Measurements from ENCODE around the gene ADAM12.

The ADAM12 gene

DNA sequence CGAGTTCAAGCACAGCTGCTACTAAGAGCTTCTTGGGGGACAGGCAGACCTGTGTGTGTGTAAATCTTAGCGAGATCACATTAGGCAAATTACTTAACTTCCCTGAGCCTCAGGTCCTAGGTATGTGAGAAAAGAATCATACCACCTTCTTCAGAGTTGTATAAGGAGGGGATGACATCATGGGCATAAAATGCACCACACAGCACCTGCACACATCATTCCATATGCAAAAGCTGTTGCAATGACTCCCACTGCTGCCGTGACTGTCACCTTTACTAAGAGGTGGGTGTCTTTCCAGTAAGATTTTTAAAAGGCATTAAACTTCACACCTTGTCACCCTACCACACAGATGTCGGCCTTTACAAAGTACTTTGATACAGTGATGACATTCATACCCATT is 345.9 kb downstream of the ADAM12 start:
- no peak for DNase-seq

DNA sequence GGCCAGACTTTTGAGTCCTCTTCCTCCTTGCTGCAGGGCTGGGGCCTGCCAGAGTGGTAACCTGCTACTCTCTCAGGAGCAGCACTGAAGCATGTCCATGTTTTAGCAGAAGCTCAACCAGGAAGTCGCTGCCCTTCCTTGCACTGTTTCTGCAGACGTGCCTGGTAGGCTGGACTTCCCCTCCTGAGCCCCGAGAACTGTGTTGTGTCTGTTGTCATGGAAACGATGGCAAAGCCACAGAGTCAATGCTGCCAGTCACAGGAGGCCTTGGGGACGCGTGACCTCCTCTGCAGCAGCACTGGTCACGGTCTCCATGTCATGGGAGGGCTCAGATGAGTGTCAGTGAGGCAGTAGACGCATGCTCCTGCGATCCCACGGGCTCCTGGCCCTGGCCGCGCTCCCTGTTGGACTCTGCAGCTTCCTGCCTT is 346.5 kb downstream of the ADAM12 start:
- DNase-seq = peak; percentile 84

DNA sequence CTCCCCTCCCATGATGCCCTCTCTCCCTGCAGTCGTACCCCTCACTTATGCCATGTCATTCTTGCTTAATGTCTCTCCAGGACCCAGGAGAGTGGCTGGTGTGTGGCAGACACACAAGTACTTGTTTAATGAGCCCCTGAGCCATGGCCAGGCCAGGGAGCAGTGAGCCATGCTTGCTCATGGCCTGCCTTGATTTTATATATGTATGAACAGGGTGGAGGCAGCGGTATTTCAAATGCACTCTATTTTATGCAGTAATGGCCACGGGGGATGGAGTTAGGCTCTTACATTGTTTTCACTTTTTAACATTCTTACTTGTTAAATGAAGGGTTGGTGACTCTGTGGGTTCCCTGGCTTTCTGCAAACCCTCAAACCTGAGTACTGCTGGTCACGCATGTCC is 347.2 kb downstream of the ADAM12 start:
- DNase-seq = no peak

DNA sequence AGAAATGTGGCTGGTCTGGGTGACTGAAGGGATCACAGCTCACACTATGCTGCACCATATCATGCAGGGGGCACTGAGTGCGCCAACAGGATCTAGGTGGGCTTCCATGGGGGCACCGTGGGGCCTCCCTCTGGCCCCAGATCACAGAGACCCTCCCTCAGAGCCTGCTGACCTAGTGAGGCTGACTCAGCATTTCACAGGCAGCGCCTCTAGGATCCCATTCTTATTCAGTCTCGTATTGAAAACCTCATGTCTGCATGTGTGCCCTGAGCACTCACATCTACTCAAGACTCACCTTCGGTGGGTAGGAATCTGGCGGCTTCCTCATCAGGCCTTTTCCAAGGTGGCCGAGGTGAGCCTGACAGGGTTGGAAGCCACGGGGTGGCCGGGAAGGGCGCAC is 350.3 kb downstream of the ADAM12 start:
- DNase-seq = no peak

GRCh38 chr10:126036515-126036914 is 351.8 kb downstream of the ADAM12 start:
- DNase-seq = no peak

- DNase-seq = no peak
Observed at GRCh38 chr10:126034586-126034985, 353.7 kb downstream of the ADAM12 start.

- DNase-seq = no peak
Observed at GRCh38 chr10:126029999-126030398, 358.3 kb downstream of the ADAM12 start.

DNA sequence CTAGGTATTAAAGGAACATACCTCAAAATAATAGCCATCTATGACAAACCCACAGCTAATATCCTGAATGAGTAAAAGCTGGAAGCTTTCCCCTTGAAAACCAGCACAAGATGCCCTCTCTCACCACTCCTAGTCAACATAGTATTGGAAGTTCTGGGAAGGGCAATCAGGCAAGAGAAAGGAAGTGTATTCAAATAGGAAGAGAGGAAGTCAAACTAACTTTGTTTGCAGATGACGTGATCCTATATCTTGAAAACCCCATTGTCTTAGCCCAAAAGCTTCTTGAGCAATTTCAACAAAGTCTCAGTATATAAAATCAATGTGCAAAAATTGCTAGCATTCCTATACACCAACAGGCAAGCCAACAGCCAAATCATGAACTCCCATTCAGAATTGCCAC is 360.6 kb downstream of the ADAM12 start:
- no peak for DNase-seq

GRCh38 chr10:126022841-126023240 is 365.4 kb downstream of the ADAM12 start:
- no peak for DNase-seq

DNA sequence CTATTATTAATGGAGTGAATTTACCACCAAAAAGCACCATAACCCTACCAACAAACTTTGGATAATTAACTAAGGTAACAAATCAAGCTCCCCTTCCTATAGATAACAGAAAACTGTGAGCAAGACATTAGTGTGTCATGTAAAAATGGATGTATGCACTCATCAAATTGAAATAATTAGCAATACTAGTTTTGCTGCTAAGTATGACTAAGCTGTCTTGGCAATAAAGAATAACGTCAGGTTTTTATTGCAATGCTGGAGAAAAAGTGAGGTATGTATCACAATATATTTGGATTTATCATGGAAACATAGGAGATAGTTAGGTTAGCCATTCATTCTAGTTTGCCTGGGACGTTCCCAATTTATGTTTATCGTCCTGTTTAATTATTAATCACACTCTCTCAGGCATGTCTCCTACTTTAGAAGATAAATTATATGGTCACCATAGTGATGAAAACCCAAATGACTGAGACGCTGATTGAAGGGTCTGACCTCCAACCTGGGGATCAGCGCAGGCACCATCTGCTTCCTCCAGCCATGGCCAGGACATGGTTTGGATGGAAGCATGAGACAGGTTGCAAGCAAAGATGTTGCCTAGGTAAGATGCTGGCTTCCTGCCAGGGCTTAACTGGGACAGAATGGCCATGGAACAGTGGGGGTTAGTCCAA is 366.3 kb downstream of the ADAM12 start:
- no peak for DNase-seq

DNA sequence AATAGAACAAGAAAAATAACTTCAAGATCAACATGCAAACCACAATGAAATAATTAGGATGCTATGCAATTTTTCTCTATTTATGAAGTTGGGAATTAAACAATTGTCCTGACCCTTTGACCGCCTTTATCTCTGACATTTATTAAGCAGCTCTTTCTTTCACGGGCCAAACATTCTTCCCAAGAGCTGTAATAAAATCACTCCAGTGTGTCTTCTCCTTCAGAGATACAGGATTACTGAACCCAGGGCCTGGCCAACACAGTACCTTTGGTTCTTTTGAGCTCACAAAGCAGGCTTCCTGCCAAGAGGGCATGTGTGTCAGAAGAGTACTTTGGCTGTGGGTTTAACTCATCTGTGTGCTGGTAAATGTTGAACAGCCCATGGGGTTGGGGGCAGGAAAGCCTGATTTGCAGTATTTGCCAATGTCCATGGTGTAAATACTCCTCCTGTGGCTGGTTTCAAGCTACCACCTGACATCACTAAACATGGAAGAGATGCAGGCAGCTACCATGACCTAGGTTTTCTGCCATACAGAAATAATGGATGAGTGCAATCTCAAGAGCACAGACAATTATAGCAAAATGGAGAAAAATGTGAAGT is 370.2 kb downstream of the ADAM12 start:
- DNase-seq = no peak

DNA sequence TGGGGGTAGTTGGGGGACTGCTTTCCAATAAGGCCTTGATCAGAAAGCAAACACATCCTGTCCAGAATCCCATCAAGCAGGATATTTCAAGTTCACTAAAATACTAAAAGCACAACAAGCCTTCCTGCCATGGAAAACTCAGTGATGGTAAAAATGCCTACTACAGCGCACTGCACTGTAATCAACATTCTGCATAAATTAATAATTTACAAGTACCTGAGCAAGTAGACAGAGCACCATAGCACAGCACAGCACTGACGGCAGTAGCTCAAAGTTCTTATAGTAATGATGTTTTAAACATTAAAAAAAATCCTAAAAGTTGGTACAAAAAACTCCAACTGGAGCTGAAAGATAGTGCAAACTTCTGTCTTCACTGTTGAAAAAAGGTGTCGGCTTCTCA is 371.4 kb downstream of the ADAM12 start:
- DNase-seq = no peak

DNA sequence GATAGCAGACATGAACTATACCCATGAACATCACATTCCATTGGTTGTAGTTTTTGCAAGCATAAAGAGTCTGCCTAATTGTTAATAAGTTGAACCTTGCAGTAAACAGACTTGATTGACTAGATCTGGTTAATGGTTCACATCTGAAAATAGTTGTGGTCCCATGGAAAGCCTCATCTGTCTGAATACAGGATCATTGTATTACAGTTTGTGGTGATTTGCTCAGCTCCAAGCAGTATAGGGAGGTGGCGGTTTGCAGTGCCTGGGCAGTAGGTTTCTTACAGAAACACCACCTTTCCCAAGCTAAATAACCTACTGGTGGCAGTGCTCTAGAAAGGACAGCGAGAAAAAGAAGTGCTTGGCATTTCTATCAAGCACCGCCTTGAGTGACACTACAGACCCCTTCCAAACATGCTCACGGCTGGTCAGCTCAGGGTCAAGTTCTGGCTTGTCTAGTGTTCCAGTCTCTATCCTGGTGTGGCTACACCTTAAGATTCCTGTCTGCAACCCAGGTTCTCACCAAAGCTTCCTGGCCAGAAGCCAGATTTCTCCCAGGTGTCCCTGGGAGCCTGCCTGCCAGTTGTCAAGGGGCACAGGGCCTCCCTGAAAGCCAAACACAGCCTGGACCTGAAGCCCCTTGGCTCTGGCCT is 372.0 kb downstream of the ADAM12 start:
- DNase-seq = no peak

DNA sequence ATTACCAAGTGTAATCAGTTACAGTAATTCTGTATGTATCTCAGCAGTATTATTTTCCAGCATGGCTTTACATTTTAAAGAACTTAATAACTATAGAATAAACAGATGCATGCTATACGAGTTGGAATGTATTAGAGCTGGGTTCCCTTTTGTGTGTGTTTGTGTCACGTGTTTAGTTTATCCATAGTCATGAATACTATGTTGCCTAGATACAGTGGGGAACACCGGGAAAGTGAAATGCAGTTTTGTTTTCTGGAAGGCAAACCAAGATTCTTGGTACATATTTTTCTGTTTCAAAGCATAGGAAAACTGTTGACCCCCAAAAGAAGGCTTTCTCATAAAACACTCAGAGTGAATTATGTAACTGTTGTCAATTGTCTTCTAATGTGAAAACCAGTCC is 372.9 kb downstream of the ADAM12 start:
- no peak for DNase-seq

DNA sequence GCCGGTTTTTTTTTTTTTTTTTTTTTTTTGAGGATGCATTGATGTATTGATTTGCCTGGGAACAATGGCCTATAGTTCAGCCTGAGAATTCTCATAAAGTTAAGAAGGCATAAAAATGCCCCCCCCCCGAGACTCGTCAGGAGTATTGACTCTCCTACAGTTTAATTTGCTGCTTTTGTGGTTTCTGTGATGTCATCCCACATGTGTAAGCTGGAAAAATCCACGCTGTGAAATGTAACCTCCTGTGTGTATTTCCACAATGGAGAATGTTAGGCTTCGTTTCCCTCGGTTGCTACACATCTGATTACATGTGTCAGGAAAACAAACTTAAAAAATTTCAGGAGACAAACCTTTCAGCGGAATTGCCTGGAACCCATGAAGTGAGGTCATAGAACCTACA is 374.0 kb downstream of the ADAM12 start:
- DNase-seq = no peak

GRCh38 chr10:126013489-126014281 is 374.6 kb downstream of the ADAM12 start:
- DNase-seq = peak; percentile 10

- DNase-seq = no peak
Observed at GRCh38 chr10:126012485-126012884, 375.8 kb downstream of the ADAM12 start.

DNA sequence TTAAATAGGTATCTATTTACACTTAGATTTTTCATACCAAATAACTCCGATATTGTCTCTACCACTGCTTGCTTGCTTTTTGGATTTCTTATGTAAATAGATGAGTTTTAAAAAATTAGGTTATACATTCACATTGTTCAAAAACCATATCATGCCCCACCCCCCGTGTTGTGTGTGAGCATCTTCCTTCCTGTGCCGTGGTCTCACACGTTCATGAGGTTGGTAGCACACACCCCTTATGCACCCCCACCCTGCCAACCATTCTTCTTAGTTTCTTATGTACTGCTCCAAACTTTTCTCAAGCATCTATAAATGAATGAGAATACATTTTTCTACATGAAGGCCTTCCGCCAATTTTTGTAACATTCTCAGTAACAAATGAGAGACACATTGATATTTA is 376.3 kb downstream of the ADAM12 start:
- no peak for DNase-seq

DNA sequence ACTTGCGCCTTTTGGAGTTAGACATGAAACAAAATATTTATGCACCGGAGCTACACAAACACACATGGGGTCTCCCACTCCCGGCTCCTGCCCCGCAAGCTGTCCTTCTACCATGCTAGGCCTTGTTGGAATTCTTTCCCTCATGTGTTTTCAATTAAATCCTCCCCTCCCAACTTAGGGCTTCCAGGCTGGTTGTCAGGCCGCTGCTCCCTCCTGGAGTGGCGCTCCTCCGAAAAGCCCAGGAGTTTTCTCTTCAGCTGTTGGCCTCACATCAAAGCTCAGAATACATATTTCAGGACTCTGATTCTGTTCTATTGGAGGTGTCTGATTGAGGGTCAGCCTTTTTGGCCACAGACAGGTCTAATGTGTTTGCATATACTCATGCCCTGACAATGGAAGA is 378.6 kb downstream of the ADAM12 start:
- DNase-seq = no peak

DNA sequence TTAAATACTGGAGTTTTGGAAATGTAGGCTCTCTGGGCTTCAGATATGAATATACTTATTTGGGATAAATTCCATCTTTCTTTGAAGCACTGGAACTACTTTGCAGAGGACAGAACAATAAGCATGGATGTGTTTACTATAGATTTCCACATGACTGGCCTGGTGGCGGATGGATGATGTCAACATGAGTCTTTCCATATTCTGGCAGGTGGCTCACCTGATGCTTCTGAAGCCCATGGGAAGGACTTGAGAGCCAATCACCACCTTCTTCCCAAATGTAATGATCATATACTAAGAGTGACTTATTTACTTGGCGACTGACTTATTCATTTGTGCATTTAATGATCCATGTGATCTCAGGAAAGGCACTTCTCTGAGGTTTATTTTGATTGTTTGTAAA is 381.4 kb downstream of the ADAM12 start:
- DNase-seq = no peak

GRCh38 chr10:126006264-126006663 is 382.0 kb downstream of the ADAM12 start:
- no peak for DNase-seq

GRCh38 chr10:126004752-126005151 is 383.5 kb downstream of the ADAM12 start:
- no peak for DNase-seq

DNA sequence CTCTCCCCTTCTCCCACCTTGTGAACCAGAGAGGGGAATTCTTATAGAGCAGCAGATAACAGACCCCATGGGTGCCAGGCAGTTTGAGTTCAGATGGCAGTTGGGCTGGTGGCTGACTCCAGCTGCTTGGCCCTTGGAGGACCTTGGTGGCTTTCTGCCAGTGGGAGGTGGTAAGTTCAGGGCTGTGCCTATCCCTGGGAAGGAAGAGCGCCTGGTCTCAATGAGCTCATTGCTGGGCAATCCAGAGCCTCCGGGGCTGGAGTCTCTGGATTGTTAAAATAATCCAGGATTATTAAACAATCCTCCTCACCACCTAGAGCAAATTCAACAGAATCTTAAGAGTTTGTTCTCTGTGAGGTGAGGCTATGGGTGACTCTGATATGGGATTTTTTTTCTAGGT is 386.7 kb downstream of the ADAM12 start:
- DNase-seq = no peak

GRCh38 chr10:125999694-126000093 is 388.6 kb downstream of the ADAM12 start:
- no peak for DNase-seq
